ENCODE data around the gene ZNF319. TPM values are rescaled to one million over a fixed set of nuclear protein-coding genes. Genes with fewer than 3 reads are reported as not detected.

ZNF319 gene
- polyA plus RNA-seq, 6 donors from 2014 or later: 3.1 to 10.7 (median 6.0) TPM

DNA sequence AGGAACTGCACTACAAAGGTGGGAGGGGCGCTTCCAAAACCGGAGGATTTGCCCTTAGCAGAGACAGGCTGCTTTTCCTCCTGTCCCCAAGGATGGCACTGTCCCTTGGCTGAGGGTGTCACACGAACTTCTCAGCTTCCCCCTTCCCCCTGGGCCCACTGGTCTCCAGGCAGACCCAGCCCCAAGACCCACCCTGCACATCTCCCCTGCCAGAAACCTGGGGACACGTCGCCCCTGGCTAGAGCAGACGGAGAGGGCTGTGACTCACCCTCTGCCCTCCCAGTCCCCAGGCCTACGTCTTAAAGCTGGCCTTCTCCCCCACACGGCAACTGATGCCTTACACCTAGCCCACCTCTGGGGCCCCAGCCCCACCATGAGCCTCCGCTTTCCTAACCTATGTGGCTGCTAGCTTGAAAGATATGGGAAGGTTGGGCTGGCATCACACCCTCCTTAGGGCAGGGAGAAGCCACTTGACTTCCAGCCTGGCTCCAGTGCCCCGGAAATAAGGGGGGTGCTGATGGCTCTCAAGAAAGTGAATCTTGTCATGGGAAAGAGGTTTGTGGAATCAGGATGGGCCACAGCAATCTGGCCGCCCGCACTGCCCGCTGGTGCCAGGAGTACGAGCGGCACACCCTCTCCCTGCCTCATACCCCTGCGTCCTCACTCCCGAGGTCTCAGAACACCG is 4.6 kb downstream of the ZNF319 start:
- ATAC-seq (ENCODE audit: low read depth in 2 of 2) (no peak), DNase-seq (no peak)
- no peak overlapping the region for H3K27ac Mint-ChIP-seq
- H3K27me3 Mint-ChIP-seq: no peaks in the 10 kb centered on the region
- no peaks in the 10 kb centered on the region for H3K36me3 Mint-ChIP-seq
- peaks cover 18 to 34% (median 24%) of the 10 kb centered on the region in 3 donors for H3K4me1 Mint-ChIP-seq
- no peak overlapping the region for H3K4me3 Mint-ChIP-seq
- no peaks in the 10 kb centered on the region for H3K9me3 Mint-ChIP-seq

GRCh38 chr16:57994778-57995177 is 5.7 kb downstream of the ZNF319 start:
- H3K4me1 Mint-ChIP-seq: peaks cover 18 to 33% (median 24%) of the 10 kb centered on the region in 3 donors
- no peaks in the 10 kb centered on the region for H3K27me3 Mint-ChIP-seq
- peak overlapping the region in 1 of 6 donors; percentile 67 for H3K27ac Mint-ChIP-seq
- no peak for DNase-seq
- peak overlapping the region in 3 of 8 donors; percentile 11 to 53 (median 44) for H3K4me3 Mint-ChIP-seq
- no peaks in the 10 kb centered on the region for H3K9me3 Mint-ChIP-seq
- no peaks in the 10 kb centered on the region for H3K36me3 Mint-ChIP-seq
- peak; percentile 64 for ATAC-seq (ENCODE audit: low read depth in 2 of 2)

DNA sequence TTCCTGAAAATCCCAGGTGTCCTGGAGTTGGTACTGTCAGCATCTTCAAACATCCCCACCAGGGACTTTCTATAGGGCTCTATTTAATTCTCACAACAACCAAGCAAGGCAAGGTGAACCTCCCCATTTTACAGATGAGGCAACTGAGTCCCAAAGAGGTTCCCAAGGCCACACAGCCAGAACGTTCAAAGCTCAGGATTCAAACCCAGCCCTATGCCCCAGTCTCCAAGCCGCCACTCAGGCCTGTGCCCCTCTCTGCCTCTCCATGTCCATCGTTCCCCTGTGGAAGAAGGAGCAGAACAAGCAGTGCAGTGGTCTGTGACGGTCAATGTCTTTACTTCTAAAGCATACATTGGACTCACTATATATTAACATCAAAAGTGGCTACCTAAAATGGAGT is 6.1 kb downstream of the ZNF319 start:
- H3K36me3 Mint-ChIP-seq: no peaks in the 10 kb centered on the region
- DNase-seq (no peak), ATAC-seq (ENCODE audit: low read depth in 2 of 2) (no peak)
- H3K27me3 Mint-ChIP-seq: no peaks in the 10 kb centered on the region
- H3K9me3 Mint-ChIP-seq: no peaks in the 10 kb centered on the region
- H3K27ac Mint-ChIP-seq: peak overlapping the region in 1 of 6 donors; percentile 67
- peaks cover 18 to 33% (median 20%) of the 10 kb centered on the region in 3 donors for H3K4me1 Mint-ChIP-seq
- peak overlapping the region in 2 of 8 donors; percentile 11 to 15 for H3K4me3 Mint-ChIP-seq

GRCh38 chr16:57993897-57994296 is 6.6 kb downstream of the ZNF319 start:
- H3K4me1 Mint-ChIP-seq: peaks cover 13 to 28% (median 15%) of the 10 kb centered on the region in 3 donors
- H3K27me3 Mint-ChIP-seq: no peaks in the 10 kb centered on the region
- no peak for DNase-seq

GRCh38 chr16:57993438-57993837 is 7.0 kb downstream of the ZNF319 start:
- DNase-seq: no peak
- Mint-ChIP-seq H3K4me1 (peaks cover 9 to 23% (median 11%) of the 10 kb centered on the region in 3 donors), H3K4me3 (no peak overlapping the region), H3K27ac (peak overlapping the region in 1 of 6 donors; percentile 34), H3K27me3 (no peaks in the 10 kb centered on the region), H3K9me3 (no peaks in the 10 kb centered on the region), H3K36me3 (no peaks in the 10 kb centered on the region)
- no peak for ATAC-seq (ENCODE audit: low read depth in 2 of 2)

More at GRCh38 chr16:57993897-57994296, 6.6 kb downstream of the ZNF319 start:
- no peak for ATAC-seq (ENCODE audit: low read depth in 2 of 2)
- H3K9me3 Mint-ChIP-seq: no peaks in the 10 kb centered on the region
- no peaks in the 10 kb centered on the region for H3K36me3 Mint-ChIP-seq
- H3K27ac Mint-ChIP-seq: no peak overlapping the region
- H3K4me3 Mint-ChIP-seq: no peak overlapping the region

DNA sequence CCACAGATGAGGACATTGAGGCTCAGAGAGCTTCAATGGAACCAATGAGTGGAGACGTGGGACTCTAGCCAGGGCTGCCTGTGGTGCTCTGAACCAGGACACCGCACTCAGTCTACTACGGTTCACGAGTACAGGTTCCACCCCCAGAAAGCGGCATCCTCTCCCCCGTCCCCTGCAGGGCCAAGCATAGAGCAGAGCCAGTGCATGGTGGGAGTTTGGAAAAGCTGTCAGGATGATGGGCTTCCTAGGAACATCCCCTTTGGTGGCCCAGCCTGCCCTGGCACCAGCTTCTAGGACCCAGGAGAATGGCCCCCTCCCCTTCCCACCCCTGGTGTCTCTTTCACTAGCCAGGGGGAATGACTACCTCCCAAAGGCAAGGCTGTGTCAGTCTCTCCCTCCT is 8.4 kb downstream of the ZNF319 start:
- ATAC-seq (ENCODE audit: low read depth in 2 of 2) (no peak), DNase-seq (no peak)
- Mint-ChIP-seq H3K4me1 (peaks cover 9 to 17% (median 9%) of the 10 kb centered on the region in 3 donors), H3K36me3 (no peaks in the 10 kb centered on the region), H3K27me3 (no peaks in the 10 kb centered on the region), H3K4me3 (no peak overlapping the region), H3K27ac (no peak overlapping the region), H3K9me3 (no peaks in the 10 kb centered on the region)

GRCh38 chr16:57991551-57992059 is 8.9 kb downstream of the ZNF319 start:
- DNase-seq (no peak), ATAC-seq (ENCODE audit: low read depth in 2 of 2) (no peak)
- no peaks in the 10 kb centered on the region for H3K27me3 Mint-ChIP-seq
- no peak overlapping the region for H3K4me3 Mint-ChIP-seq
- no peaks in the 10 kb centered on the region for H3K9me3 Mint-ChIP-seq
- no peaks in the 10 kb centered on the region for H3K36me3 Mint-ChIP-seq
- H3K4me1 Mint-ChIP-seq: peaks cover 9 to 17% (median 9%) of the 10 kb centered on the region in 3 donors
- no peak overlapping the region for H3K27ac Mint-ChIP-seq

DNA sequence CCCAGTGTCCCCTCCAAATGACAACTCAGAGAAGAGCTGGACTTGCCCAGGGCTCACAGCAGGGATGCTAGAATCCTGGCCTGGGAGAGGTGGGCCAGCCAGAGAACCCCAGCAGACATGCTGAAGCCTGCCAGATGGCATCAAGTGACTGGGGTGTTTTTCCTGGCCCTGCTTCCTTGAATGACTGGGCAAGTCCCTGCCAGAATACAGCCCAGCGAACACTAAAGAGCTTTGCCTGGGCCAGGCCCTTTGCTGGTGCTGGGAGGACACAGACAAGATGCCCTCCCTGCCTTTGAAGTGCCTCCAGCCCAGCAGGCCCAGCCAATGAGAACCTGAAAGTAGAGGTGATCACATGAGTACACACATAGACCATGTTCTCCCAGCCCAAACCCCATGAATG is 11.5 kb downstream of the ZNF319 start:
- no peak for DNase-seq
- H3K4me1 Mint-ChIP-seq: peaks cover 8 to 16% (median 16%) of the 10 kb centered on the region in 3 donors

DNA sequence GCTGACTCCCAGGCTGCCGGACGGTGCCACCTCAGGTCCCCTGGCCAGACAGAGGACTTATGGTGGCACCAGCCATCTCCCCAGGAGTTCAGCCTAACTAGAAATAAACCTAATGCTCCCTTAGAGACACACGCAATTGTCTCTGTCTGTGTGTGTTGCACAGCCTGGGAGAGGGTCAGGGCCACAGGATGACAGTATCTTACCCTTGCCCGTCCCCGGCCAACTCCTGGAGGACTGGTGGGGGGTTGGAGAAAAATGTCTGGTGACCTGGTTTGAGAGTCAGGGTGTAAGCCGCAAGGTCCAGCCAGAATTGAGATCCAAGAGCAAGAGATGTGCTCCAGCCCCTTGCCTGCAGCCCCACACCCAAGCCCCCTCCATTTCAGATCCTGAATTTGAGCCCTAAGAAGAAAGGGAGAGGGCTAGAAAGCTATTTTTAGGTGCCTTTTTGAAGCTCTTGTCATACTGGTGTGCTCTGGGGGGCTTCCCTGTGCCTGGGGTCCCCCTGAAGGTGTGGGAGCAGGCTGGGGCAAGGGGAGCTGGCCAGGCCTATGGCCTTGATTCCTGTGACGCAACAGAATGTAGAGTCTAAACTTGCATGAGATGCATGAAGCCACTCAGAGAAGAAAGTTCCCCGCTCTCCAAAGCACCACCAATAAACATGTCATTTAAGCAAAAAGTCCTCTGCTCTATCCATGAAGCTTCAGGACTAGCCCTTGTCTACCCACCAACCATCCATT is 12.9 kb downstream of the ZNF319 start:
- ATAC-seq (ENCODE audit: low read depth in 2 of 2): no peak
- Mint-ChIP-seq H3K27ac (no peak overlapping the region), H3K27me3 (no peaks in the 10 kb centered on the region), H3K4me3 (no peak overlapping the region), H3K9me3 (no peaks in the 10 kb centered on the region), H3K4me1 (peaks cover 8 to 17% (median 16%) of the 10 kb centered on the region in 3 donors), H3K36me3 (no peaks in the 10 kb centered on the region)
- no peak for DNase-seq

More for the DNA sequence above, 11.5 kb downstream of the ZNF319 start:
- Mint-ChIP-seq H3K9me3 (no peaks in the 10 kb centered on the region), H3K27me3 (no peaks in the 10 kb centered on the region), H3K27ac (peak overlapping the region in 1 of 6 donors; percentile 42), H3K4me3 (no peak overlapping the region), H3K36me3 (no peaks in the 10 kb centered on the region)
- no peak for ATAC-seq (ENCODE audit: low read depth in 2 of 2)

DNA sequence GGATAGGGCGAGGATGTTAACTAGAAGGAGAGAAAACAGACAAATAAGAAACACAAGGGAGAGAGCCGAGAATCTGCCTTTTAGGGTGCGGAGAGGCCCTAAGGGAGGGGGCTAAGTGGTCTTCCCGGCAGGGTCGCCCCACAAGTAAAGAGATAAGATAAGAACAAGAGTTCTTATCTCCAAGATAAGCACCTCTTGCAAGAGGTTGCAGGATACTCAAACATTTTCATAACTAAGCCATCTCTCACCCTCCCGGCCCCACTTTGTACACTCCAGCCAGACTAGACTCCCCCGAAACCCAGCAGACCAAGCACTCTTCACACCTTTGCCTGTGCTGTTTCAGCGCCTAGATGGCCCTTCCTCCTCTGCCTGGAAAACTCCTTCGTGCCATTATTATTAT is 14.3 kb downstream of the ZNF319 start:
- no peaks in the 10 kb centered on the region for H3K36me3 Mint-ChIP-seq
- peak overlapping the region in 7 of 8 donors; percentile 43 to 87 (median 69) for H3K4me3 Mint-ChIP-seq
- DNase-seq (no peak), ATAC-seq (ENCODE audit: low read depth in 2 of 2) (no peak)
- H3K9me3 Mint-ChIP-seq: no peaks in the 10 kb centered on the region
- H3K27me3 Mint-ChIP-seq: peaks cover 0 to 8% (median 7%) of the 10 kb centered on the region in 3 donors
- H3K27ac Mint-ChIP-seq: no peak overlapping the region
- peaks cover 4 to 17% (median 16%) of the 10 kb centered on the region in 3 donors for H3K4me1 Mint-ChIP-seq

- Mint-ChIP-seq H3K36me3 (no peaks in the 10 kb centered on the region), H3K27ac (peak overlapping the region in 4 of 6 donors; percentile 49 to 75 (median 62)), H3K4me1 (peaks cover 4 to 17% (median 16%) of the 10 kb centered on the region in 3 donors), H3K9me3 (no peaks in the 10 kb centered on the region), H3K4me3 (peak overlapping the region; percentile 87 to 96 (median 91)), H3K27me3 (peaks cover 3 to 8% (median 7%) of the 10 kb centered on the region in 3 donors)
- ATAC-seq (ENCODE audit: low read depth in 2 of 2) (peak; percentile 45 to 60), DNase-seq (no peak)
Observed at GRCh38 chr16:57985204-57986181, 15.0 kb downstream of the ZNF319 start.

- H3K27me3 Mint-ChIP-seq: peaks cover 7 to 8% (median 8%) of the 10 kb centered on the region in 3 donors
- peaks cover 4 to 17% (median 16%) of the 10 kb centered on the region in 3 donors for H3K4me1 Mint-ChIP-seq
- peak overlapping the region; percentile 87 to 96 (median 91) for H3K4me3 Mint-ChIP-seq
- H3K36me3 Mint-ChIP-seq: no peaks in the 10 kb centered on the region
- peak; percentile 85 for DNase-seq
- H3K27ac Mint-ChIP-seq: peak overlapping the region in 5 of 6 donors; percentile 52 to 75 (median 66)
- no peaks in the 10 kb centered on the region for H3K9me3 Mint-ChIP-seq
- peak; percentile 95 for ATAC-seq (ENCODE audit: low read depth in 2 of 2)
Observed at GRCh38 chr16:57984443-57985203, 15.8 kb downstream of the ZNF319 start.

Measured in naive B cell (primary cell).